ENCODE results near the gene F8.

Gene F8

GRCh38 chrX:155005190-155005589 is 17.3 kb downstream of the F8 start:
- DNase-seq (ENCODE audit: low read depth, low spot score): no peak
- H3K9me3 ChIP-seq (ENCODE audit: low read depth, low read length): no peaks in the 10 kb centered on the region

GRCh38 chrX:155001873-155002272 is 20.6 kb downstream of the F8 start:
- H3K9me3 ChIP-seq (ENCODE audit: low read depth, low read length): no peaks in the 10 kb centered on the region

More at GRCh38 chrX:155005190-155005589, 17.3 kb downstream of the F8 start:
- Histone ChIP-seq H3K4me3 (no peak overlapping the region), H3K9ac (ENCODE audit: insufficient read length) (no peak overlapping the region), H3K36me3 (ENCODE audit: insufficient read depth, low read length) (no peaks in the 10 kb centered on the region), H3K27ac (no peak overlapping the region)
- TF ChIP-seq EZH2 (IDR thresholded peaks at IDR 0.05) (no peak), FOXP2 (optimal IDR thresholded peaks at IDR 0.05; ENCODE audit: control extremely low read depth, extremely low read length, insufficient read depth) (no peak), POLR2AphosphoS5 (IDR thresholded peaks at IDR 0.05; ENCODE audit: borderline replicate concordance, low read depth, low read length) (no peak)

GRCh38 chrX:155000841-155001240 is 21.7 kb downstream of the F8 start:
- no peaks in the 10 kb centered on the region for H3K9me3 ChIP-seq (ENCODE audit: low read depth, low read length)

More at GRCh38 chrX:155001873-155002272, 20.6 kb downstream of the F8 start:
- no peak overlapping the region for H3K27ac ChIP-seq
- no peak overlapping the region for H3K9ac ChIP-seq (ENCODE audit: insufficient read length)
- H3K4me3 ChIP-seq: no peak overlapping the region
- TF ChIP-seq EZH2 (IDR thresholded peaks at IDR 0.05) (no peak), FOXP2 (optimal IDR thresholded peaks at IDR 0.05; ENCODE audit: control extremely low read depth, extremely low read length, insufficient read depth) (no peak), POLR2AphosphoS5 (IDR thresholded peaks at IDR 0.05; ENCODE audit: borderline replicate concordance, low read depth, low read length) (no peak)
- DNase-seq (ENCODE audit: low read depth, low spot score): no peak
- H3K36me3 ChIP-seq (ENCODE audit: insufficient read depth, low read length): no peaks in the 10 kb centered on the region

GRCh38 chrX:154998204-154998880 is 24.2 kb downstream of the F8 start:
- no peak overlapping the region for H3K4me3 ChIP-seq
- no peaks in the 10 kb centered on the region for H3K9me3 ChIP-seq (ENCODE audit: low read depth, low read length)
- TF ChIP-seq EZH2 (IDR thresholded peaks at IDR 0.05) (no peak), FOXP2 (optimal IDR thresholded peaks at IDR 0.05; ENCODE audit: control extremely low read depth, extremely low read length, insufficient read depth) (no peak), POLR2AphosphoS5 (IDR thresholded peaks at IDR 0.05; ENCODE audit: borderline replicate concordance, low read depth, low read length) (no peak)
- no peaks in the 10 kb centered on the region for H3K36me3 ChIP-seq (ENCODE audit: insufficient read depth, low read length)
- no peak for DNase-seq (ENCODE audit: low read depth, low spot score)
- no peak overlapping the region for H3K9ac ChIP-seq (ENCODE audit: insufficient read length)
- H3K27ac ChIP-seq: no peak overlapping the region

More at GRCh38 chrX:155000841-155001240, 21.7 kb downstream of the F8 start:
- Histone ChIP-seq H3K27ac (no peak overlapping the region), H3K36me3 (ENCODE audit: insufficient read depth, low read length) (no peaks in the 10 kb centered on the region), H3K9ac (ENCODE audit: insufficient read length) (no peak overlapping the region), H3K4me3 (no peak overlapping the region)
- TF ChIP-seq POLR2AphosphoS5 (IDR thresholded peaks at IDR 0.05; ENCODE audit: borderline replicate concordance, low read depth, low read length): no peak
- no peak for TF ChIP-seq EZH2 (IDR thresholded peaks at IDR 0.05)
- no peak for TF ChIP-seq FOXP2 (optimal IDR thresholded peaks at IDR 0.05; ENCODE audit: control extremely low read depth, extremely low read length, insufficient read depth)
- no peak for DNase-seq (ENCODE audit: low read depth, low spot score)

GRCh38 chrX:154991476-154991875 is 31.0 kb downstream of the F8 start:
- no peaks in the 10 kb centered on the region for H3K36me3 ChIP-seq (ENCODE audit: insufficient read depth, low read length)
- H3K27ac ChIP-seq: no peak overlapping the region
- H3K9ac ChIP-seq (ENCODE audit: insufficient read length): no peak overlapping the region
- no peaks in the 10 kb centered on the region for H3K9me3 ChIP-seq (ENCODE audit: low read depth, low read length)
- no peak overlapping the region for H3K4me3 ChIP-seq
- DNase-seq (ENCODE audit: low read depth, low spot score): no peak
- TF ChIP-seq FOXP2 (optimal IDR thresholded peaks at IDR 0.05; ENCODE audit: control extremely low read depth, extremely low read length, insufficient read depth): no peak
- no peak for TF ChIP-seq EZH2 (IDR thresholded peaks at IDR 0.05)
- no peak for TF ChIP-seq POLR2AphosphoS5 (IDR thresholded peaks at IDR 0.05; ENCODE audit: borderline replicate concordance, low read depth, low read length)

- Histone ChIP-seq H3K27ac (no peak overlapping the region), H3K9me3 (ENCODE audit: low read depth, low read length) (no peaks in the 10 kb centered on the region), H3K9ac (ENCODE audit: insufficient read length) (no peak overlapping the region), H3K4me3 (no peak overlapping the region), H3K36me3 (ENCODE audit: insufficient read depth, low read length) (no peaks in the 10 kb centered on the region)
- TF ChIP-seq EZH2 (IDR thresholded peaks at IDR 0.05) (no peak), FOXP2 (optimal IDR thresholded peaks at IDR 0.05; ENCODE audit: control extremely low read depth, extremely low read length, insufficient read depth) (no peak), POLR2AphosphoS5 (IDR thresholded peaks at IDR 0.05; ENCODE audit: borderline replicate concordance, low read depth, low read length) (no peak)
- DNase-seq (ENCODE audit: low read depth, low spot score): no peak
Measured at GRCh38 chrX:154991039-154991438, 31.5 kb downstream of the F8 start.

GRCh38 chrX:154990496-154990895 is 32.0 kb downstream of the F8 start:
- DNase-seq (ENCODE audit: low read depth, low spot score): no peak
- Histone ChIP-seq H3K27ac (no peak overlapping the region), H3K9me3 (ENCODE audit: low read depth, low read length) (no peaks in the 10 kb centered on the region), H3K36me3 (ENCODE audit: insufficient read depth, low read length) (no peaks in the 10 kb centered on the region), H3K9ac (ENCODE audit: insufficient read length) (no peak overlapping the region), H3K4me3 (no peak overlapping the region)
- no peak for TF ChIP-seq POLR2AphosphoS5 (IDR thresholded peaks at IDR 0.05; ENCODE audit: borderline replicate concordance, low read depth, low read length)
- no peak for TF ChIP-seq EZH2 (IDR thresholded peaks at IDR 0.05)
- no peak for TF ChIP-seq FOXP2 (optimal IDR thresholded peaks at IDR 0.05; ENCODE audit: control extremely low read depth, extremely low read length, insufficient read depth)

GRCh38 chrX:154988719-154989118 is 33.8 kb downstream of the F8 start:
- no peak for DNase-seq (ENCODE audit: low read depth, low spot score)
- no peak overlapping the region for H3K27ac ChIP-seq
- no peaks in the 10 kb centered on the region for H3K36me3 ChIP-seq (ENCODE audit: insufficient read depth, low read length)
- TF ChIP-seq POLR2AphosphoS5 (IDR thresholded peaks at IDR 0.05; ENCODE audit: borderline replicate concordance, low read depth, low read length) (no peak), EZH2 (IDR thresholded peaks at IDR 0.05) (no peak)
- H3K9ac ChIP-seq (ENCODE audit: insufficient read length): no peak overlapping the region
- no peaks in the 10 kb centered on the region for H3K9me3 ChIP-seq (ENCODE audit: low read depth, low read length)
- H3K4me3 ChIP-seq: no peak overlapping the region

GRCh38 chrX:154987940-154988339 is 34.6 kb downstream of the F8 start:
- Histone ChIP-seq H3K36me3 (ENCODE audit: insufficient read depth, low read length) (no peaks in the 10 kb centered on the region), H3K27ac (no peak overlapping the region), H3K9ac (ENCODE audit: insufficient read length) (no peak overlapping the region), H3K9me3 (ENCODE audit: low read depth, low read length) (no peaks in the 10 kb centered on the region), H3K4me3 (no peak overlapping the region)
- DNase-seq (ENCODE audit: low read depth, low spot score): no peak
- TF ChIP-seq FOXP2 (optimal IDR thresholded peaks at IDR 0.05; ENCODE audit: control extremely low read depth, extremely low read length, insufficient read depth): no peak

Data from SK-N-MC (cell line).